DMS153 treated with DMSO at 0.1 percent for 48 hours (cell line): ENCODE measurements around the gene FPGS.
A peak's percentile ranks its signal among the peaks of the same experiment; 100 is the strongest.
"Not testable (repeated sequence)": the region's sequence is repeated elsewhere in the genome, so short reads cannot be mapped to it uniquely, and the experiment has no call there.

Experiments used
- DNase-seq: peaks from one replicate; lab custom pipeline; 2025; ENCODE audit not compliant: unreplicated experiment; lab: John Stamatoyannopoulos, UW

FPGS gene

DNA sequence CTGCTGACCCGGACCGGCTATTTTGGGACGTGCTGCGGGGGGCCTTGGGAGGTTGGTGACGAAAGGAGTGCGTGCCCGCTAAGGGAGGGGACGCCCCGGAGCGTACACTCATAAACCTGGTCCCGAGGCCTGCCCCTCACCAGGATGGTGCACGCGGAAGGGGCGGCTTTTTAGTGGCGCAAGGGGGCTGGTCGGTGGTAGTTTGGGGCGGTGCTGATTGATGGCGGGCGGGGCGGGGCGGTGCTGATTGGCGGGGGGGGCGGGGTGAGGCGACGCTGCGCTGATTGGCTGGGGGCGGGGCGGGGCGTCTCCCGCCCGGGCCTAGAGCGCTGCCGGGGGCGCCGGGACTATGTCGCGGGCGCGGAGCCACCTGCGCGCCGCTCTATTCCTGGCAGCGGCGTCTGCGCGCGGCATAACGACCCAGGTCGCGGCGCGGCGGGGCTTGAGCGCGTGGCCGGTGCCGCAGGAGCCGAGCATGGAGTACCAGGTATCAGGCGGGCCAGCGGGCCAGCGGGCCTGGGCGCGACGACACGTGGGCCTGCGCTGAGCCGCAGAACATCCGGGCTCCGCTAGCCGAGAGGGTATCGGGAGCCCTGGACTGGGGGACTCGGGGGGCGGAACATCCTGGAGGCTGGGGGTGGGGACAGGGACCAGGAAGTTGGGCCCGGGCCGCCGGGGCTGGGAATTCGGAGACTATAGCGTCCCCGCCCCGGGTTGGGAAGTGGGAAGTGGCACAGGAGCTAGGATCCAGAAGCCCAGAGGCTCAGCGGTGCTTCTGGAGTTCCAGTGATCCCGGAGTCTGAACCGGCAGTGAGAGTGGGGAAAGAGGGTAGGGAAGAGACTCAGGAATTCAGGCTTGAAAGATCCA lies at the start of gene FPGS:
Gene FPGS, plus strand, starts transcription at position 307 of the 868 bp plus-strand sequence. Its CDS starts 43 bp downstream, at position 350.
- DNase-seq, result peak; percentile 78

- no peak for DNase-seq
Observed at GRCh38 chr9:127753148-127753547, 49.5 kb upstream of the FPGS start.

DNA sequence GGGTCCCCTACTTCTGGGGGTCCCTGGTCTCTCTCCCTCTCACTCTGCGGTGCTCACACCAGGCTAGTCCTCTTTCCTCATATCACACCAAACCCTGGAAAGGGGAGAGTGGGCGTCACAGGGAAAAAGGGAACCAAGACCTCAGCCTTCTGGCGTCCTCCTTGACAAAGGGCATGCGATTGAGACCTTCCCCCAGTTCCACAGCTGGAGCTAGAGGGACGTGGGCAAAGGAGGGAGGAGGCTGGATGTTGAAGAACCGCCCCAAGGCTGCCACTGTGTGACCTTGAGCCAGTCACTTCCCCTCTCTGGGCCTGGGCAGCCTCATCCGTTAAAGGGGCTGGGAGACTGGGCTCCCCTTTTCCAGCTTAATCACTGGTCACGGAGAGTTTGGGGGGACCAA lies 49.1 kb upstream of the FPGS start:
- DNase-seq, result no peak

GRCh38 chr9:127754099-127755060 lies 48.3 kb upstream of the FPGS start:
- DNase-seq, result no peak

DNA sequence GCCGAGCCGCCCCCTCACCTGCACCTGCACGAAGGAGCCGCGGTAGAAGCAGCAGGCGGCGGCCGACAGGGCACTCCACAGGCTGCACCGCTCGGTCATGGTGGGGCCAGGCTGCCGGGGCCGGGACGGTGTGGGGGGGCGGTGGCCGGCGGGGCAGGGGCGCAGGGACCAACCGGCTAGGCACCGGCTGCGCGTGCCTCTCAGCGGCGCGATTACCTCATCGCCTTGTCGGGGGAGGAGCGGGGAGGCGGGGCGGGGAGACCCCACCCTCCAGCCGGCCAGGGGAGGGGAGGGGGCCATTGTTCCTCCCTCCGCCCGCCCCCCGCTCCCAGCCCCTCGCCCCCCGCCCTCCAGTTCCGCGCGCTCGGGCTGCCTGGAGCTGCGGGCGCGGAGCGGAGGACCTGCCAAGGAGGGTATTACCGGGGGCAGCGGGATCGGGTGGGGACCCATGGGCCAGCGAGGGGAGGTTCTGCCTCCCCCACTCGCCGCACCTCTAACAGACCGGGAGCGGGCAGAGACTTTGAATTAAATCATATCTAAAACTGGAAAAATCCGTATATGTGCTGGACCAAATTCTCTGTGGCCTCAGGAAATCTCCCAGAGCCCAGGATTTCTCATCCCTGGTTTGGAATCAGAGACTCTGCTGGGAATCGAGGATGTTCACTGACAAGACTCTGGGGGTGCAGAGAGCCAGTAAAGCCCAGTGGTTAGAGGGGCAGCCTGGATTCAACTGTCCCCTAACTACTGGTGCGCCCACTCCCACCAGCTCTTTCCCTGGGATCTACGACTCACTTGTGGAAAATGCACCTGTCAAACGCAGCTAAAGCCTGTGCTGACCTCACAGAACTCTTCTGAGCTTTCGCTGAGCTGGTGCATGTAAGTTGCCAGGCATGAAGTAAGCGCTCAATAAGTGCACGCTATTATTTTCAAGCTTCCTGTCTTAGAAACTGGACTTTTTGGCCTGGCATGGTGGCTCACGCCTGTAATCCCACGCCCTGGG lies 47.3 kb upstream of the FPGS start:
- DNase-seq, result no peak

DNA sequence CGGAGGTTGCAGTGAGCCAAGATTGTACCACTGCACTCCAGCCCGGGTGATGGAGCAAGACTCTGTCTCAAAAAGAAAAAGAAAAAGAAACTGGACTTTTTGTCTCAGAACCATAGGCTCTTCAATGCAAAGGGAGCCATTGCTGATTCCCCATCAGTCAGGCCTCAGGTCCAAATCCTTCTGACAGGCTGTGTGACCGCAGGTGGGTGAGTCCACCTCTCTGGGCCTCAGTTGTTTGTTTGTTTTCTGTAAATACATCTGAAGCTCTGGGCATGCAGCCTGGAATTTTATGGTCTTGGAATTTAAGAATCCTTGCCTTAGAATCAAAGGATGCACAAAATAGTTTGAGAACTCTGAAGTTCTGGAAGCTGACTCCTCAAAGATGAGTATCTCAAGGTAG lies 46.4 kb upstream of the FPGS start:
- DNase-seq, result no peak

DNA sequence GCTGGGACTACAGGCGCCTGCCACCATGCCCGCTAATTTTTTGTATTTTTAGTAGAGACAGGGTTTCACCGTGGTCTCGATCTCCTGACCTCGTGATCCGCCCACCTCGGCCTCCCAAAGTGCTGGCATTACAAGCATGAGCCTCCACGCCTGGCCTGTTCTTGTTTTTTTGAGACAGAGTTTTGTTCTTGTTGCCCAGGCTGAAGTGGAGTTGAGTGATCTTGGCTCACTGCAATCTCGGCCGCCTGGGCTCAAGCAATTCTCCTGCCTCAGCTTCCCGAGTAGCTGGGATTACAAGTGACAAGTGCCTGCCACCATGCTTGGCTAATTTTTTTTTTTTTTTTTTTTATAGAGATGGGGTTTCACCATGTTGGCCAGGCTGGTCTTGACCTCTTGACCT lies 45.9 kb upstream of the FPGS start:
- not testable (repeated sequence) for DNase-seq

- DNase-seq, result no peak
Observed at GRCh38 chr9:127758843-127759242, 43.8 kb upstream of the FPGS start.

- DNase-seq, result no peak
Observed at GRCh38 chr9:127761061-127761460, 41.6 kb upstream of the FPGS start.

DNA sequence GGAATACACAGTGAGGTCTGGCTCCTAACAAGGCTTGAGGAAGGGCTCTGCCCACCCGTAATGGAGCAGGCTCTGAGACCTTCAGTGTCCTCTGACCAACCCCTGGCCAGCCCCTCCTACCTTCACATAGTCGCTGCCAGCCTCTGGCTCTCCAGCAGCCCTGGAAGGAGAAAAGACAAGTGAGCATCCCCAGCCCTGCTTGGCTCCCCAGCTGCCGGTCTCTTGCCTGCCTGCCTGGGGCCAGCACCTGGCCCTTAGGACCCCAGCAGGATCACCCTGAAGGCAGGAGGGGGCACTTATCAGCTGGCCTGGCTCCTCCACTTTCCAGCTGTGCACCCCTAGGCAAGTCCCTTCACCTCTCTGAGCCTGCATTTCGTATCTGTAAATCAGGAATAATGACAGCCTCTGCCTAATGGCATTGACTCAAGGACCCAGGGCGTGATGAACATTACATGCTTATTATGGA lies 41.2 kb upstream of the FPGS start:
- DNase-seq, result no peak

DNA sequence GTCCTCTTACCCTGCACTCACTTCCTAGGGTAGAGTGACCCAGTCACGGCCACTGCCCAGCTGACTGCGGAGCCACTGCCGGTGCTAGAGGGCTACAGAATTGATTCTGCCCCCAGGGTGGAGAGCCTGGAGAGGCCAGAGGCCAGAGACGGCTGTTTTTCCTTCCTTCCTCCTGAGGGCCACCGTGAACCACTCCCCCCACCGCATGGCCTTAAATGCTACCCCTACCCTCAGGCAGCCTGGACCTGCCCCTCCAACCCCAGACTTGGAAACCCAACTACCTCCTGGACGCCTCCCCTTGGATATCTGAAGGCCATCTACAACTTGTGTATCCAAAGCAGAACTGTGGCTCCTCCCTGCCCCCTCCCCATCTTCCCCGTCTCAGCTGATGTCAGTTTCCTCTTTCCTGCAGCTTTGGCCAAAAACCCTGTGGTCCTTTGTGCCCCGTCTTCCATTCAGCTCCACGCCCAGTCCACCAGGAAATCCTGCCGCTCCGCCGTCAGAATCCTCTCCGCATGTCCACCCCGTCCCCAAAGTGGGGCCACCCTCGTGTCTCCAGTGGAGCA lies 40.5 kb upstream of the FPGS start:
- DNase-seq, result no peak

GRCh38 chr9:127763918-127764384 lies 38.7 kb upstream of the FPGS start:
- no peak for DNase-seq

- DNase-seq, result no peak
Observed at GRCh38 chr9:127765418-127765817, 37.3 kb upstream of the FPGS start.

DNA sequence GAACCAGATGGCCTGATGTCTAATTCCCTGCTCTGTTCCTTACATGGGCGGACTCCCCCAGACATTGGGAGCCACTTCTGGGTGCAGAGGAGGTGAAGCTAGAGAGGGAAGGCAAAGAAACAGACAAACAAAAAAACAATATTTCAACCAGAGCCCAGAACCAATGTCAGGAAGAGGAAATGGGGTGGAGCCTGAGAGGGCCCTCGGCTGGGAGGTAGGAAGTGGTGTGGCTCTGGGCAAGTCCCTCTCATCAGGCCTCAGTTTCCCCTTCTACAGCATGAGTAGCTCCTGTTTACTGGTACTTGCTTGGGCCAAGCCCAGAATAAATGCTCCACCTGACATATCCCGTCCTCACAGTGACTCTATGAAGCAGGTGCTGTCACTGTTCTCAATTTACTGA lies 35.3 kb upstream of the FPGS start:
- no peak for DNase-seq

DNA sequence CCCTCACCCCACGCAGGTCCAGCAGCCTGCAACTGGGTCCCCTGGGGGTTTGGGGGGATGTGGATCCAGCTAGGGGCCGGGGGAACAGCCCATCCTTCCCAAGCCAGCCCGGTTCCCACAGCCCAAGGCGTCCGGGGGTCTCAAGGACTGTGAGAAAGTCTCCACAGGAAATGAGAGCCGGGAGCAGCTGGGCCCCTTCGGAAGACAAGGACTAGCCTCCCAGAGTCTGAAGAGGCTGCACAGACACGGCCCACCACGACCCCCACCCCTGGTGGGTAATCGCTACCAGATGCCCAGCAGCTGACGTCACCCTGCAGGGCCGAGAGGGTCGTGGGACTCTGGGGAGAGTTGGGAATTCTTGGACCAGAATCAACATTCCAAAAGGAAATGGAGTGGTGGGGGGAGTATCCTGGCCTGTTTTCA lies 34.8 kb upstream of the FPGS start:
- no peak for DNase-seq

DNA sequence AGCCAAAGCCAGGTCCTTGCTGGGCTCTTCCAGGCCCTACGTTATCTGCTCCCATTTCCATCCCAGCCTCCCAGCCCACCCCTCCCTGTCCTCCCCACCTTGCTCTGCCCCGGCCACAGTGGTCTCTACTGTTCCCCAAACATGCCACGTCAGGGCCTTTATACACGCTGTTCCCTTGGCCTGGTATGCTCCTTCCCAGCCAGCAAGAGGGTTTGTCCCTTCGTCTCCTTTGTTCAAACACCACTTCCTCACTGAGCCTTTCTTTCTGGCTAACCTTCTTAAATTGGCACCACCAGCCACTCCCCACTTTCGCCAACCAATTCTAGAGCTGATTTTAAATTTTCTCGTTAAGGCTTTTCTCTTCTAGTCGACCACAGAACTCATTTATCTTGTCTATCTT lies 34.0 kb upstream of the FPGS start:
- DNase-seq, result no peak

DNA sequence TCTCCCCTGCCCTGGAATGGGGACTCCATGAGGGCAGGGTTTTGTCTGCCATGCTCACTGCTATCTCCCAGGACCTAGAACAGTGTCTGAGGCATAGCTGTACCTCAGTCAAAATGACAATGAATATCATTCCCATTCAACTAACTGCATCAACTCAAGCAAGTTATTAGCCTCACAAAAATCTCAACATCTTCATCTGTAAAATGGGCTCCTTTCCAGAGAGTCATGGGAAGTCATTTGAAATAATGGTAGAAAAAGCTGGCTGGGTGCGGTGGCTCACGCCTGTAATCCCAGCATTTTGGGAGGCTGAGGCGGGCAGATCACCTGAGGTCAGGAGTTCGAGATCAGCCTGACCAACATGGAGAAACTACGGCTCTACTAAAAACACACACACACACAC lies 33.6 kb upstream of the FPGS start:
- DNase-seq, result no peak

GRCh38 chr9:127769929-127770582 lies 32.6 kb upstream of the FPGS start:
- DNase-seq, result no peak

GRCh38 chr9:127770583-127770904 lies 32.1 kb upstream of the FPGS start:
- no peak for DNase-seq
